HCT116 (cell line): ENCODE results near the gene IL1RAPL1. TPM values are rescaled to one million over a fixed set of nuclear protein-coding genes. Genes with fewer than 3 reads are reported as not detected.

Source experiments
- ATAC-seq: fragments of 200-7000 bp; cut with Tn5 transposase; 2 replicates; pipeline ENCODE4 v1.9.1; 2020; ENCODE audit warnings: mild to moderate bottlenecking, moderate library complexity
- BruUV-seq: library from RNA; stranded (reverse); fragments of 400-500 nt; replicated peaks from 2 replicates; lab custom pipeline; 2021; lab: Mats Ljungman, UMichigan
- CTCF ChIA-PET: fragments of 300-600 bp; sonication (Branson Sonifier 250); formaldehyde crosslinking; loops from one replicate; lab custom pipeline; 2021; ENCODE audit warnings: antibody characterized with exemption; lab: Charles Lee
- POLR2A ChIA-PET: fragments of 300-600, 350-600 bp; sonication (Branson Sonifier 250); formaldehyde crosslinking; loops from one replicate; lab custom pipeline; 2021; ENCODE audit warnings: antibody characterized with exemption; lab: Charles Lee
- RAD21 ChIA-PET, 2 experiments: fragments of 300-600 bp; sonication (Branson Sonifier 250); formaldehyde crosslinking; loops; one replicate each; lab custom pipeline; 2023; ENCODE audit warnings: low total read pairs in 2 of 2; ENCODE audit not compliant: uncharacterized antibody in 2 of 2, unreplicated experiment in 2 of 2, low non-redundant PET in 1 of 2; lab: Charles Lee
- DNase-seq: peaks from one replicate; pipeline ENCODE4 v3.0.0-alpha.2; 2010; ENCODE audit warnings: low read depth, low spot score
- H2AFZ ChIP-seq: fragments of 200-600 bp; shearing (Covaris generic), sonication (generic); 2 replicates; pipeline ENCODE4 v1.6.1; 2017; ENCODE audit warnings: low read depth, mixed run types, mixed read lengths, antibody characterized with exemption, low read length; ENCODE audit not compliant: poor library complexity, severe bottlenecking
- H3K27ac ChIP-seq: 2 replicates; pipeline ENCODE4 v1.5.1; 2012; ENCODE audit warnings: low read depth, low read length
- H3K27me3 ChIP-seq: fragments of 200-600 bp; sonication (generic); 2 replicates; pipeline ENCODE4 v1.6.1; 2016; ENCODE audit warnings: mixed run types, low read length, mixed read lengths; ENCODE audit not compliant: insufficient read depth
- H3K36me3 ChIP-seq, 2 experiments: fragments of 200-500 bp in 1 of 2; fragments of 200-600 bp in 1 of 2; sonication (Bioruptor generic) in 1 of 2; sonication (generic) in 1 of 2; 2 replicates each; pipeline versions ENCODE4 v1.5.1 to v1.6.1; 2014 to 2016; ENCODE audit warnings: low read length in 2 of 2, inconsistent platforms in 1 of 2, mixed read lengths in 1 of 2, mixed run types in 1 of 2; ENCODE audit not compliant: insufficient read depth in 2 of 2, control insufficient read depth in 1 of 2
- H3K4me1 ChIP-seq, 2 experiments: fragments of 200-600 bp in 1 of 2; sonication (generic) in 1 of 2; 2 replicates each; pipeline versions ENCODE4 v1.5.1 to v1.6.1; 2012 to 2017; ENCODE audit warnings: low read length in 2 of 2, inconsistent platforms in 1 of 2, mild to moderate bottlenecking in 1 of 2, mixed read lengths in 1 of 2, mixed run types in 1 of 2, moderate library complexity in 1 of 2; ENCODE audit not compliant: insufficient read depth in 2 of 2, control insufficient read depth in 1 of 2
- H3K4me2 ChIP-seq: fragments of 200-600 bp; sonication (generic); 2 replicates; pipeline ENCODE4 v1.6.1; 2017; ENCODE audit warnings: mixed run types, low read length, mixed read lengths
- H3K4me3 ChIP-seq, 2 experiments: fragments of 200-600 bp in 1 of 2; sonication (generic) in 1 of 2; replicated peaks in 1 of 2; 2 replicates each; pipeline ENCODE4 v1.5.1; 2011 to 2016; ENCODE audit warnings: low read length in 2 of 2, control low read depth in 1 of 2, low read depth in 1 of 2, mild to moderate bottlenecking in 1 of 2, mixed read lengths in 1 of 2, mixed run types in 1 of 2
- H3K79me2 ChIP-seq: fragments of 200-600 bp; sonication (generic); 2 replicates; pipeline ENCODE4 v1.6.1; 2017; ENCODE audit warnings: mild to moderate bottlenecking, mixed run types, low read length, moderate library complexity, mixed read lengths; ENCODE audit not compliant: insufficient read depth
- H3K9ac ChIP-seq: fragments of 200-600 bp; sonication (generic); 2 replicates; pipeline ENCODE4 v1.6.1; 2016; ENCODE audit warnings: low read length, mixed read lengths
- H3K9me2 ChIP-seq: fragments of 200-600 bp; sonication (generic), shearing (Covaris generic); 2 replicates; pipeline ENCODE4 v1.6.1; 2017; ENCODE audit warnings: mixed run types, mild to moderate bottlenecking, moderate library complexity; ENCODE audit not compliant: insufficient read depth
- H3K9me3 ChIP-seq, 2 experiments: fragments of 200-500 bp in 1 of 2; fragments of 200-600 bp in 1 of 2; sonication (Bioruptor generic) in 1 of 2; sonication (generic) in 1 of 2; 2 replicates each; pipeline ENCODE4 v1.6.1; 2014 to 2017; ENCODE audit warnings: low read length in 2 of 2, mixed read lengths in 2 of 2, inconsistent platforms in 1 of 2, low read depth in 1 of 2, mild to moderate bottlenecking in 1 of 2, mixed run types in 1 of 2, moderate library complexity in 1 of 2; ENCODE audit not compliant: control insufficient read depth in 1 of 2, insufficient read depth in 1 of 2
- H4K20me1 ChIP-seq: fragments of 200-600 bp; sonication (generic), shearing (Covaris generic); 2 replicates; pipeline ENCODE4 v1.6.1; 2017; ENCODE audit warnings: mixed run types, mild to moderate bottlenecking, moderate library complexity; ENCODE audit not compliant: insufficient read depth
- ATF3 ChIP-seq: IDR thresholded peaks from 2 replicates; pipeline ENCODE4 v1.6.1; 2012
- CBX3 ChIP-seq: IDR thresholded peaks from 2 replicates; pipeline ENCODE4 v1.6.1; 2012; ENCODE audit warnings: low read depth
- CEBPB ChIP-seq: IDR thresholded peaks from 2 replicates; pipeline ENCODE4 v1.6.1; 2012; ENCODE audit warnings: low read depth
- CTCF ChIP-seq, 3 experiments: fragments of 200-600 bp in 1 of 3; sonication (generic) in 1 of 3; IDR thresholded peaks in 2 of 3; conservative IDR thresholded peaks in 1 of 3; 2 replicates each; pipeline ENCODE4 v1.5.1; 2012 to 2017; ENCODE audit warnings: low read depth in 2 of 3, low read length in 2 of 3, antibody characterized with exemption in 1 of 3, borderline replicate concordance in 1 of 3, control low read depth in 1 of 3, mild to moderate bottlenecking in 1 of 3, mixed read lengths in 1 of 3, mixed run types in 1 of 3, moderate library complexity in 1 of 3; ENCODE audit not compliant: insufficient read depth in 1 of 3
- EGR1 ChIP-seq: IDR thresholded peaks from 2 replicates; pipeline ENCODE4 v1.6.1; 2012; ENCODE audit warnings: low read depth
- EZH2 ChIP-seq: fragments of 200-600 bp; sonication (generic); IDR thresholded peaks from 2 replicates; pipeline ENCODE4 v1.6.1; 2017; ENCODE audit warnings: antibody characterized with exemption, mixed run types
- EZH2phosphoT487 ChIP-seq: fragments of 200-600 bp; IDR thresholded peaks from 2 replicates; pipeline ENCODE4 v1.6.1; 2018; ENCODE audit warnings: antibody characterized with exemption, borderline replicate concordance
- FOSL1 ChIP-seq: IDR thresholded peaks from 2 replicates; pipeline ENCODE4 v1.6.1; 2012; ENCODE audit warnings: low read depth
- JUND ChIP-seq: IDR thresholded peaks from 2 replicates; pipeline ENCODE4 v1.6.1; 2012
- MAX ChIP-seq: IDR thresholded peaks from 2 replicates; pipeline ENCODE4 v1.6.1; 2012
- POLR2A ChIP-seq: IDR thresholded peaks from 2 replicates; pipeline ENCODE4 v1.7.0; 2011; ENCODE audit warnings: borderline replicate concordance; ENCODE audit not compliant: insufficient read depth, insufficient read length; ENCODE audit errors: extremely low read depth
- RAD21 ChIP-seq: IDR thresholded peaks from 2 replicates; pipeline ENCODE4 v1.6.1; 2012; ENCODE audit warnings: low read depth, mild to moderate bottlenecking
- SP1 ChIP-seq: IDR thresholded peaks from 2 replicates; pipeline ENCODE4 v1.6.1; 2012; ENCODE audit warnings: low read depth
- SRF ChIP-seq: IDR thresholded peaks from 2 replicates; pipeline ENCODE4 v1.6.1; 2012; ENCODE audit warnings: low read depth
- YY1 ChIP-seq: IDR thresholded peaks from 2 replicates; pipeline ENCODE4 v1.6.1; 2011; ENCODE audit warnings: low read length, low read depth, moderate library complexity, mild to moderate bottlenecking; ENCODE audit not compliant: insufficient replicate concordance; ENCODE audit errors: extremely low read depth
- ZBTB33 ChIP-seq: IDR thresholded peaks from 2 replicates; pipeline ENCODE4 v1.6.1; 2011; ENCODE audit warnings: mild to moderate bottlenecking, low read length, moderate library complexity; ENCODE audit not compliant: insufficient replicate concordance; ENCODE audit errors: extremely low read depth
- ZFX ChIP-seq: fragments of 450-650 bp; IDR thresholded peaks from 2 replicates; pipeline ENCODE4 v1.6.1; 2017
- intact Hi-C: fragments of 100-400 bp; cut with micrococcal nuclease; formaldehyde crosslinking; loops from 2 replicates; pipeline ENCODE4 v1.10.0; 2022
- total RNA-seq: library from RNA; stranded (reverse); gene quantifications from one replicate; pipeline ENCODE4 v1.2.1, GENCODE V29; 2021; ENCODE audit not compliant: unreplicated experiment

The IL1RAPL1 gene
- total RNA-seq, 1 experiment from 2014 or later = 2.8 TPM

GRCh38 chrX:29762006-29762405 is 1174.8 kb downstream of the IL1RAPL1 start:
- TF ChIP-seq ATF3 (no peak), RAD21 (no peak), ZFX (no peak), EZH2phosphoT487 (no peak), MAX (no peak), CEBPB (no peak), YY1 (no peak), CTCF (IDR thresholded peaks at IDR 0.05 in 2 of 3, conservative IDR thresholded peaks at IDR 0.05 in 1 of 3; ENCODE audit: borderline replicate concordance in 1 of 3, insufficient read depth in 1 of 3, low read depth in 2 of 3, low read length in 2 of 3) (no peak), FOSL1 (no peak), ZBTB33 (no peak), JUND (no peak), SP1 (no peak), EZH2 (no peak), SRF (no peak), CBX3 (no peak), POLR2A (no peak), EGR1 (no peak)
- no TSS peak for BruUV-seq
- RAD21 ChIA-PET = no interaction called here
- intact Hi-C loops = no loop called here
- CTCF ChIA-PET = no interaction called here
- POLR2A ChIA-PET = no interaction called here
- Histone ChIP-seq H3K9me3 (no peaks in the 10 kb centered on the region), H3K27ac (no peak overlapping the region), H3K4me1 (no peaks in the 10 kb centered on the region), H3K4me3 (no peak overlapping the region), H3K4me2 (no peak overlapping the region), H3K36me3 (no peaks in the 10 kb centered on the region), H3K9ac (no peak overlapping the region), H4K20me1 (no peaks in the 10 kb centered on the region), H3K79me2 (no peaks in the 10 kb centered on the region), H3K9me2 (no peaks in the 10 kb centered on the region), H3K27me3 (no peaks in the 10 kb centered on the region), H2AFZ (no peak overlapping the region)
- no peak for ATAC-seq
- DNase-seq = no peak
